Subcutaneous abdominal adipose tissue (tissue), 5 donors: Measurements from ENCODE around the gene KRT8.

Experiments
- H3K27ac ChIP-seq: one replicate; pipeline ENCODE4 v1.7.0; 2013; ENCODE audit warnings: low read depth, mild to moderate bottlenecking, inconsistent platforms, low read length, moderate library complexity
- H3K27me3 ChIP-seq, 5 donors: one replicate each; pipeline ENCODE4 v1.7.0; 2013; ENCODE audit warnings: low read length in 5 of 5, inconsistent platforms in 1 of 5; ENCODE audit not compliant: control insufficient read depth in 5 of 5, insufficient read depth in 4 of 5
- H3K36me3 ChIP-seq, 5 donors: one replicate each; pipeline ENCODE4 v1.7.0; 2013; ENCODE audit warnings: low read length in 5 of 5; ENCODE audit not compliant: control insufficient read depth in 5 of 5, insufficient read depth in 5 of 5
- H3K4me1 ChIP-seq, 5 donors: one replicate each; pipeline ENCODE4 v1.7.0; 2013; ENCODE audit warnings: low read length in 5 of 5, mild to moderate bottlenecking in 3 of 5, moderate library complexity in 1 of 5; ENCODE audit not compliant: control insufficient read depth in 5 of 5, insufficient read depth in 5 of 5
- H3K4me3 ChIP-seq, 5 donors: one replicate each; pipeline ENCODE4 v1.7.0; 2013; ENCODE audit warnings: low read length in 5 of 5, low read depth in 1 of 5
- H3K9ac ChIP-seq, 5 donors: one replicate each; pipeline ENCODE4 v1.7.0; 2013; ENCODE audit warnings: low read length in 5 of 5, mild to moderate bottlenecking in 4 of 5, moderate library complexity in 3 of 5
- H3K9me3 ChIP-seq, 5 donors: one replicate each; pipeline ENCODE4 v1.7.0; 2013; ENCODE audit warnings: low read length in 5 of 5; ENCODE audit not compliant: control insufficient read depth in 5 of 5
- donor health status: healthy.
- donor health status: healthy.
- donor health status: healthy.
- donor health status: healthy.
- donor health status: healthy.

The KRT8 gene

DNA sequence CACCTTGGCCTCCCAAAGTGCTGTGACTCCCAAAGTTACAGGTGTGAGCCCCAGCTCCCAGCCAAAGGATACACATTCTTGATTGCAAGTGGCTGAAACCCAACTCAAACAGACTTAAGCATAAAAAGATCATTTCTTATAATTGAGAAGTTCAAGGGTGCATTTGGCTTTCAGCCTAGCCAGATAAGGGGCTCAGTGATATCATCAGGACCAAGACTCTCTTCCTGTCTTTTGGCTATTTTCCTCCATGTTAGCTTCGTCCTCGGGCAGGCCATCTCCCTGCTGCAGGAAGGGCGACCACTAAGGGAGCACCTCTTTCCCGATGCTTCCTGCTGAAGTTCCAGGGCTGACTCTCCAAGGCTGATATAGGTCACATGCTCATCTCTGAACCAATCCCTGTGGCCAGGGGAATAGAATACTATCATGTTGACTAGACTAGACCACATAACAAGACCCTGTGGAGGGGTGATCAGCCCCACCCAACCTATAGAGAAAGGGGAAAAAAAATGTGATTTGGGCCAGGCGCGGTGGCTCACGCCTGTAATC is 9.8 kb upstream of the KRT8 start:
- H3K9ac ChIP-seq, result no peak overlapping the region
- H3K27me3 ChIP-seq, result no peaks in the 10 kb centered on the region
- H3K4me1 ChIP-seq, result peaks cover 0 to 11% (median 9%) of the 10 kb centered on the region in 5 donors
- no peaks in the 10 kb centered on the region for H3K9me3 ChIP-seq
- no peak overlapping the region for H3K4me3 ChIP-seq
- H3K27ac ChIP-seq, result no peak overlapping the region
- no peaks in the 10 kb centered on the region for H3K36me3 ChIP-seq

- no peaks in the 10 kb centered on the region for H3K27me3 ChIP-seq
- H3K9me3 ChIP-seq, result no peaks in the 10 kb centered on the region
- no peak overlapping the region for H3K27ac ChIP-seq
- peaks cover 0 to 18% (median 15%) of the 10 kb centered on the region in 5 donors for H3K4me1 ChIP-seq
- H3K4me3 ChIP-seq, result no peak overlapping the region
- H3K36me3 ChIP-seq, result no peaks in the 10 kb centered on the region
- no peak overlapping the region for H3K9ac ChIP-seq
Observed at GRCh38 chr12:52913431-52913821, 8.6 kb upstream of the KRT8 start.

DNA sequence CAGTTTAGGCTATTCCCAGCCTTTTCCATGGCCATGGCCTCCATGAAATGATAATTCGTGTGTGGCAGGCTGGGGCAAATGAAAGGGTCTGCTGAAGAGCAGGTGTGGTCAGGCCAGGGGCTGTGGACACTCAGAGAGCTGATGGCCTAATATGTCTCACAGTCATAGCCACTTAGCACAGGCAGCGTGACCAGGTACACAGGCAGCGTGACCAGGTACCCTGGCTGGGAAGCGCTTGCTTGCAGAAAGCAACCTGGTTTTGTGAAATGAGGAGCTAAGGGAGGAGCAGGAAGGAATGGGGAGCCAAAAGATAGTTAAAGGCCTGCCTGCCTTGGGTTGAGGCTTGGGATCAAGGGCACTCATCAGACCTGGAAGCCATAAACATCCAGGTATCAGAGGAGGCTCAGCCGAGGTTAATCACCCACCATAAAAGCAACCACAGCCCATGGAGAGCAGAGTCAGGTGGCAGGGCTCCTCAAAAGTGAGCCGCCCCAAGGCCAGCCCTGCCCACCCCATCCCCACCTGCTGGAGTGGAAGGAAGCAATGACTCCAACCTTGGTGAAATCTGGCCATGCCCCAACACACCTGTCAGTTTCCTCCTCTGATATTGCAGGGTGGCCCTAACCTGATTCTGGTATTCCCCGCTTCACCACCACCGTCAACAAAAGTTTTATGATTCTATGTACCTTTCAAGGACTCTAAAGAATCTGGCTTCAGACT is 8.0 kb upstream of the KRT8 start:
- Histone ChIP-seq H3K9me3 (no peaks in the 10 kb centered on the region), H3K4me3 (no peak overlapping the region), H3K9ac (no peak overlapping the region), H3K4me1 (peaks cover 0 to 21% (median 18%) of the 10 kb centered on the region in 5 donors), H3K36me3 (no peaks in the 10 kb centered on the region), H3K27ac (no peak overlapping the region), H3K27me3 (no peaks in the 10 kb centered on the region)

- Histone ChIP-seq H3K27ac (no peak overlapping the region), H3K4me1 (peaks cover 0 to 34% (median 27%) of the 10 kb centered on the region in 5 donors), H3K27me3 (no peaks in the 10 kb centered on the region), H3K36me3 (no peaks in the 10 kb centered on the region), H3K9ac (no peak overlapping the region), H3K4me3 (no peak overlapping the region), H3K9me3 (no peaks in the 10 kb centered on the region)
Observed at GRCh38 chr12:52910248-52910883, 5.5 kb upstream of the KRT8 start.

DNA sequence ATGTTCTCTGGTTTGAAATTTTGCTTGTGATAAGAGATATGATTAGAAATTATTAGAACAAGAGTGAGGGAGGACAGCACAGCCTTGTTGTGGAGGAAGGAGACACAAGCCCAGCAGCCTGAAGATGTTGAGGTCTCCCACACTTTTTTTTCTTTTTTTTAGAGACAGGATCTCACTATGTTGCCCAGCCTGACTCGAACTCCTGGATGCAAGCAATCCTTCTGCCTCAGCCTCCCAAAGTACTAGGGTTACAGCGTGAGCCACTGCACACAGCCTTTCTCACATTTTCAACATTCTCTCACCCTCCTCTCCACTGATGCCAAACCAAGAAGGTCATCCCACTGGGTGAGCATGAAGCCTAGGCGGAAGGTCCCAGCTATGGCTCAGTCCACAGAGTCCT is 4.9 kb upstream of the KRT8 start:
- Histone ChIP-seq H3K4me3 (no peak overlapping the region), H3K9ac (no peak overlapping the region), H3K27me3 (no peaks in the 10 kb centered on the region), H3K27ac (no peak overlapping the region), H3K36me3 (no peaks in the 10 kb centered on the region), H3K9me3 (no peaks in the 10 kb centered on the region), H3K4me1 (peaks cover 0 to 39% (median 27%) of the 10 kb centered on the region in 5 donors)

DNA sequence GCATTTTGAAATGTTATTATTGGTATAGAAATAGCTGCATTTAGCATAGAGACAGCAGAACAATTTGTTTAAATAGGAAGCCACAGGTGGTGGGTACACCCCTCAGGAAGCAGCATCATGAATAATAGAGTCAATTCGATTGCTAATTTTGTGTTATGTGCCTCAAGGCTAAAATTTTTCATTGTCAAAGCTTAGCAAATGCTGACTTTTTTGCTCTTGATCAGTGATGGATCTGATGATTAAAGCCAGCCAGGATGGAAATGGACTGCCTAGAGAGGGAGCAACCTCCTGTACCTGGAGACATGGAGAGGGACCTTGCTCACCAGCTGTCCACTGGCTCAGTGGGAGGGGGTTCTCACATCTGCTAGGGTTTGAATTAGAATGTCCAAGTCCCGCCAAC is 4.5 kb upstream of the KRT8 start:
- Histone ChIP-seq H3K4me3 (no peak overlapping the region), H3K4me1 (peaks cover 0 to 40% (median 27%) of the 10 kb centered on the region in 5 donors), H3K27ac (no peak overlapping the region), H3K9ac (no peak overlapping the region), H3K36me3 (no peaks in the 10 kb centered on the region), H3K27me3 (no peaks in the 10 kb centered on the region), H3K9me3 (no peaks in the 10 kb centered on the region)

GRCh38 chr12:52907092-52907810 is 2.4 kb upstream of the KRT8 start:
- Histone ChIP-seq H3K4me3 (peak overlapping the region in 1 of 5 donors; percentile 26), H3K4me1 (peaks cover 0 to 50% (median 37%) of the 10 kb centered on the region in 5 donors), H3K9ac (peak overlapping the region in 2 of 5 donors; percentile 37 to 54)

GRCh38 chr12:52906191-52906601 is 1.3 kb upstream of the KRT8 start:
- no peaks in the 10 kb centered on the region for H3K36me3 ChIP-seq
- H3K27me3 ChIP-seq, result no peaks in the 10 kb centered on the region
- H3K27ac ChIP-seq, result no peak overlapping the region
- H3K9me3 ChIP-seq, result no peaks in the 10 kb centered on the region
- H3K9ac ChIP-seq, result no peak overlapping the region
- peaks cover 0 to 50% (median 37%) of the 10 kb centered on the region in 5 donors for H3K4me1 ChIP-seq
- H3K4me3 ChIP-seq, result no peak overlapping the region

More at GRCh38 chr12:52907092-52907810, 2.4 kb upstream of the KRT8 start:
- no peaks in the 10 kb centered on the region for H3K9me3 ChIP-seq
- H3K27me3 ChIP-seq, result no peaks in the 10 kb centered on the region
- H3K36me3 ChIP-seq, result no peaks in the 10 kb centered on the region
- H3K27ac ChIP-seq, result peak overlapping the region; percentile 67

DNA sequence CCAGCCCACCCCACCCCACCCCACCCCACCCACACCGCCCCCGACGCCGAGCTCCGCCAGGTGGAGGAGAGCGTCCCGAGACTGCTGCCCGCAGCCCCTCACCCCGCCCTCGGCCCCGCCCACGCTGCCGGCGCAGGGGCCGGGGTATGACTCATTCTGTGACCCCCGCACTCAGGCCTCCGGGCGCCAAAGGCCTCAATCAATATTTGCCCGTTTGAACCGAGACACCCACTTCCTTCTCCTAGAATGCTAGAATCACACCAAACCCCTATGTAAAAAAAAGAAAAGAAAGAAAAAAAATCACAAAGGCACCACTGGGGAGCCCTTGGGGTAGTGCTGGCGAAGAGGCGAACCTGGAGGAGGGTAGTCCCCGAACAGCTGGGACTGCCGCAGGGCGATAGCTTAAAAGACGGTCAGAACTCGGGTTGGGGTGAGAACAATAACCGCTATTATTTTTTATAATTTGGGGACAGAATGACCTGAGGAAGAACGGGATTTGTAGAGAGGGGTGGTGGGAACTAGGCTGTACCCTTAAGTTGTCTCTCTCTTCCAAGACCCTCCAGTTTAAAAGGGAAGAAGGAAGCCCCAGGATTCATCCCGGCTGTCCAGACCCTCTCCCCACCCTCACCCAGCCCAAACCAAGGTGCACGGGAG is 894 bp downstream of the KRT8 start:
- H3K4me1 ChIP-seq, result peaks cover 0 to 38% (median 25%) of the 10 kb centered on the region in 5 donors
- H3K9ac ChIP-seq, result peak overlapping the region in 3 of 5 donors; percentile 26 to 78 (median 56)
- no peaks in the 10 kb centered on the region for H3K27me3 ChIP-seq
- H3K4me3 ChIP-seq, result peak overlapping the region in 3 of 5 donors; percentile 17 to 51 (median 36)
- no peaks in the 10 kb centered on the region for H3K36me3 ChIP-seq
- H3K9me3 ChIP-seq, result no peaks in the 10 kb centered on the region
- peak overlapping the region; percentile 75 for H3K27ac ChIP-seq
